Renal pelvis (tissue), 3 donors: ENCODE measurements around the gene ZNF835. TPM values are rescaled to one million over a fixed set of nuclear protein-coding genes. Genes with fewer than 3 reads are reported as not detected.

Experiments used
- polyA plus RNA-seq, 3 donors: library from polyadenylated mRNA; unstranded; fragments of 120-200 nt; gene quantifications; one replicate each; pipeline ENCODE4 v1.2.1, GENCODE V29; 2013; ENCODE audit not compliant: insufficient read length in 3 of 3

The ZNF835 gene
- polyA plus RNA-seq, 3 donors, result 4.3 to 5.3 (median 4.4) TPM

Other genes starting within 250 kb of the ZNF835 start
- 10 to 100 TPM; 13.6 to 23.0 (median 21.3) TPM for gene ZNF667, start 194.4 kb downstream of the ZNF835 start, polyA plus RNA-seq
- gene ZNF471, start 163.9 kb downstream of the ZNF835 start, polyA plus RNA-seq, result 10 to 100 TPM; 16.0 to 33.6 (median 32.3) TPM
- 10 to 100 TPM; 12.1 to 16.9 (median 16.8) TPM for gene ZFP28, start 132.8 kb downstream of the ZNF835 start, polyA plus RNA-seq
- gene ZNF470, start 104.3 kb downstream of the ZNF835 start, polyA plus RNA-seq, result 10 to 100 TPM in 1 of 3 donors, 1 to 10 TPM in 2; 8.0 to 10.6 (median 8.4) TPM
- gene ZNF71, start 76.5 kb downstream of the ZNF835 start, polyA plus RNA-seq, result 10 to 100 TPM in 2 of 3 donors, 1 to 10 TPM in 1; 8.4 to 11.4 (median 10.6) TPM
- 1 to 10 TPM; 1.7 to 2.5 (median 2.1) TPM for gene SMIM17, start 28.6 kb downstream of the ZNF835 start, polyA plus RNA-seq
- 10 to 100 TPM; 64.2 to 78.1 (median 74.9) TPM for gene PEG3, start 169.0 kb upstream of the ZNF835 start, polyA plus RNA-seq
- gene ZIM2, start 169.0 kb upstream of the ZNF835 start, polyA plus RNA-seq, result 1 to 10 TPM; 1.5 to 3.7 (median 3.6) TPM